ENCODE results near the gene ASB2. TPM values are rescaled to one million over a fixed set of nuclear protein-coding genes. Genes with fewer than 3 reads are reported as not detected.

Gene ASB2
- polyA plus RNA-seq, 1 of the 3 experiments (the other 2 are of a cell fraction), result 0.15 TPM

GRCh38 chr14:93946104-93946503, 30.3 kb downstream of the ASB2 start:
- no peaks in the 10 kb centered on the region for H4K20me1 ChIP-seq (ENCODE audit: insufficient read depth)
- no peaks in the 10 kb centered on the region for H3K27me3 ChIP-seq (ENCODE audit: insufficient read depth)
- H3K79me2 ChIP-seq (ENCODE audit: insufficient read depth), result no peaks in the 10 kb centered on the region
- no peak for DNase-seq
- H2AFZ ChIP-seq (ENCODE audit: low read depth), result 0 out of 2 replicates have a peak overlapping the region, but pooled peaks have one; percentile 13
- H3K9me3 ChIP-seq, result no peaks in the 10 kb centered on the region
- CTCF ChIA-PET, result interaction anchor here (1.2 to 1.8 kb wide), 3 partner anchors 10 to 55 kb away, joined by 3 to 12 read pairs (median 5); no protein-coding TSS in a partner anchor
- WGBS (ENCODE audit: low lambda C conversion rate), result 35% methylated on average over 5 of the region's 6 CpGs
- POLR2A ChIA-PET, result no interaction called here
- no peak overlapping the region for H3K9ac ChIP-seq
- no peak overlapping the region; the same call in 1 of the 2 replicates for H3K4me2 ChIP-seq
- no peak overlapping the region for H3K27ac ChIP-seq (ENCODE audit: low read depth in 2 of 2, low read length in 1 of 2)
- H3K36me3 ChIP-seq (replicated peaks in 1 of 2; ENCODE audit: control insufficient read depth in 1 of 2, insufficient read depth in 2 of 2, low read length in 1 of 2), result no peaks in the 10 kb centered on the region
- peaks cover 6% of the 10 kb centered on the region for H3F3A ChIP-seq (replicated peaks; ENCODE audit: insufficient read depth)
- no peaks in the 10 kb centered on the region for H3K9me2 ChIP-seq
- no peak overlapping the region for H3K4me3 ChIP-seq (ENCODE audit: low read depth in 2 of 2, low read length in 1 of 2)
- peaks cover 18 to 21% of the 10 kb centered on the region in 2 experiments for H3K4me1 ChIP-seq (ENCODE audit: control insufficient read depth in 1 of 2, insufficient read depth in 2 of 2, low read depth in 1 of 2, low read length in 1 of 2)
- no peak for TF ChIP-seq GABPA (IDR thresholded peaks at IDR 0.05; ENCODE audit: low read depth)
- TF ChIP-seq REST (IDR thresholded peaks at IDR 0.05; ENCODE audit: low read depth, low read length), result peak; percentile 56; the same call in 1 of the 2 replicates
- no peak for TF ChIP-seq EP300 (IDR thresholded peaks at IDR 0.05; ENCODE audit: borderline replicate concordance in 1 of 2, low read depth in 1 of 2, low read length in 1 of 2)
- TF ChIP-seq ZBTB33 (IDR thresholded peaks at IDR 0.05; ENCODE audit: borderline replicate concordance, low read depth), result no peak
- TF ChIP-seq CHD2 (IDR thresholded peaks at IDR 0.05; ENCODE audit: low read length, partially characterized antibody), result no peak
- TF ChIP-seq CTCF (IDR thresholded peaks at IDR 0.05), result no peak
- TF ChIP-seq POLR2AphosphoS5 (IDR thresholded peaks at IDR 0.05; ENCODE audit: low read depth, low read length), result no peak
- no peak for TF ChIP-seq SIN3A (IDR thresholded peaks at IDR 0.05; ENCODE audit: borderline replicate concordance, low read depth, low read length)
- TF ChIP-seq MAX (IDR thresholded peaks at IDR 0.05; ENCODE audit: low read depth), result peak; percentile 61; the same call in 1 of the 2 replicates
- no peak for TF ChIP-seq EZH2phosphoT487 (IDR thresholded peaks at IDR 0.05; ENCODE audit: borderline replicate concordance, low read depth)
- TF ChIP-seq FOXJ3 (CRISPR knock-in tag; IDR thresholded peaks at IDR 0.05), result no peak
- no peak for TF ChIP-seq PBX3 (IDR thresholded peaks at IDR 0.05)
- TF ChIP-seq GATA2 (CRISPR knock-in tag; IDR thresholded peaks at IDR 0.05), result no peak
- TF ChIP-seq JUND (IDR thresholded peaks at IDR 0.05), result no peak; the same call in none of the 2 replicates
- no peak for TF ChIP-seq USF2 (IDR thresholded peaks at IDR 0.05; ENCODE audit: borderline replicate concordance, low read depth, low read length)
- no peak for TF ChIP-seq YY1 (IDR thresholded peaks at IDR 0.05; ENCODE audit: low read depth)
- TF ChIP-seq TCF12 (IDR thresholded peaks at IDR 0.05), result no peak
- TF ChIP-seq TEAD4 (IDR thresholded peaks at IDR 0.05; ENCODE audit: borderline replicate concordance, insufficient read depth), result no peak
- TF ChIP-seq FOSL2 (IDR thresholded peaks at IDR 0.05; ENCODE audit: borderline replicate concordance, low read depth), result peak; percentile 63; the same call in 1 of the 2 replicates
- TF ChIP-seq RCOR1 (IDR thresholded peaks at IDR 0.05; ENCODE audit: low read length), result no peak
- no peak for TF ChIP-seq IRF3 (IDR thresholded peaks at IDR 0.05; ENCODE audit: low read depth, low read length)

Data from SK-N-SH (cell line).